ENCODE data around the gene IFNGR1. TPM values are rescaled to one million over a fixed set of nuclear protein-coding genes. Genes with fewer than 3 reads are reported as not detected.

Gene IFNGR1
- total RNA-seq, 1 donor from 2014 or later, result 23.0 TPM

DNA sequence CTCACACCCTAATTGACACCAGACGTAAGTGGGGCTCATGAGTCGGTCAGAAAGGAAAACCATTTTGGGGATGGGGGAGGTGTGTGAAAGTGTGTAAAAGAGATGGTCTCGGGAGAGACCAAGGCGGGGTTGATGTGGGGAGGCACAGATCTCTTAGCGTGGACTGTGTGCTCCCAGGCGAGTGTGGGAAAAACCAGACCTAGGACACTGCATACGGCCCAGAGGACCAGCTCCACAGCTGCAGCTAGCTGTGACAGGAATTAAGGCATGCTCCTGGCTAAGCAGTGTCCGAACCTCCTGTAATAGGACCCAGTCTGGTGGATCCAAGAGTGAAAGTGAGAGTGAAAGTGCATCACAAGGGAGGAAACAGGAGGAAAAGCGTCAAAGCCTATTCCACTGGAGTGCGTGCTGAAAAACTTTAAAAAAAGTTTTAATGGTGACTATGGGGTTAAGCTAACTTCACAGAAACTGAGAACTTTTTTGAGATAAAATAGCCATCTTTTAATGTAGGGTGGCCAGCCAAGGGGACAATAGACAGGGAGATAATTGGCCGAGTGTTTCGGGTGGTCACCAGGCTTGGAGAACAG, 55.4 kb downstream of the IFNGR1 start:
- Mint-ChIP-seq H3K4me1 (no peaks in the 10 kb centered on the region), H3K4me3 (no peak overlapping the region), H3K27ac (ENCODE audit: unreplicated experiment) (no peak overlapping the region), H3K36me3 (ENCODE audit: low read depth) (peaks cover 10% of the 10 kb centered on the region), H3K9me3 (peaks cover 16% of the 10 kb centered on the region), H3K27me3 (ENCODE audit: low read depth) (peaks cover 10% of the 10 kb centered on the region)
- DNase-seq (ENCODE audit: low read depth, low spot score), result no peak
- TF ChIP-seq, protein P1, sequence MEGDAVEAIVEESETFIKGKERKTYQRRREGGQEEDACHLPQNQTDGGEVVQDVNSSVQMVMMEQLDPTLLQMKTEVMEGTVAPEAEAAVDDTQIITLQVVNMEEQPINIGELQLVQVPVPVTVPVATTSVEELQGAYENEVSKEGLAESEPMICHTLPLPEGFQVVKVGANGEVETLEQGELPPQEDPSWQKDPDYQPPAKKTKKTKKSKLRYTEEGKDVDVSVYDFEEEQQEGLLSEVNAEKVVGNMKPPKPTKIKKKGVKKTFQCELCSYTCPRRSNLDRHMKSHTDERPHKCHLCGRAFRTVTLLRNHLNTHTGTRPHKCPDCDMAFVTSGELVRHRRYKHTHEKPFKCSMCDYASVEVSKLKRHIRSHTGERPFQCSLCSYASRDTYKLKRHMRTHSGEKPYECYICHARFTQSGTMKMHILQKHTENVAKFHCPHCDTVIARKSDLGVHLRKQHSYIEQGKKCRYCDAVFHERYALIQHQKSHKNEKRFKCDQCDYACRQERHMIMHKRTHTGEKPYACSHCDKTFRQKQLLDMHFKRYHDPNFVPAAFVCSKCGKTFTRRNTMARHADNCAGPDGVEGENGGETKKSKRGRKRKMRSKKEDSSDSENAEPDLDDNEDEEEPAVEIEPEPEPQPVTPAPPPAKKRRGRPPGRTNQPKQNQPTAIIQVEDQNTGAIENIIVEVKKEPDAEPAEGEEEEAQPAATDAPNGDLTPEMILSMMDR (conservative IDR thresholded peaks at IDR 0.05), result no peak

DNA sequence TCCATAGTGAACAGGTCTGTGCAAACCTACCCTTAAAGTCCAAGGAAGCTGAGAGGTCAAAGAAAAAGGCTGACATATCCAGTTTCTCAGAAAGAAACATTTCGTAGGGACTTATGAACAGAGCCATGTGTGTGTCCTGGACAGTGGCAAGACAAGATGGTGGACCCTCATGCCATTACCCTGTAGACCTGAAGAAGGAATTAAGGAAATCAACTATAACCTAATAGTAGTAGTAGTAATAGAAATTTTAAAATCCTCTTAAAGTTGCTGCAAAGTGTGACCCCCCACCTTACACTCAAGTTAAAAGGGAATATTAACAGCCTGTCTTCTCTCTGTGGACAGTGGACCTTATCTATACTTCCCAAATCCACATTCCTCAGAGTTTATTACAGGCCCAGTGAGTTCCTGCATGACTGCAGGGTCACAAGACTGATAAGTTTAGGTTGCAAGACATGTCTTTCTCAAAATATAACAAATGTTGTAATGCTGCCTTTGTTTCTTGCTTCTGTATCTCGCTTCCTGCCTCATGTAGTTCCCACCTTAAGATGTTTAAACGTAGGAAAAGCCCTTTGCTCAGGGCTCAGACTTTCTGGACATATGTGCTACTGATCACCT, 56.4 kb downstream of the IFNGR1 start:
- peaks cover 10% of the 10 kb centered on the region for H3K36me3 Mint-ChIP-seq (ENCODE audit: low read depth)
- no peak overlapping the region for H3K4me3 Mint-ChIP-seq
- peaks cover 16% of the 10 kb centered on the region for H3K9me3 Mint-ChIP-seq

DNA sequence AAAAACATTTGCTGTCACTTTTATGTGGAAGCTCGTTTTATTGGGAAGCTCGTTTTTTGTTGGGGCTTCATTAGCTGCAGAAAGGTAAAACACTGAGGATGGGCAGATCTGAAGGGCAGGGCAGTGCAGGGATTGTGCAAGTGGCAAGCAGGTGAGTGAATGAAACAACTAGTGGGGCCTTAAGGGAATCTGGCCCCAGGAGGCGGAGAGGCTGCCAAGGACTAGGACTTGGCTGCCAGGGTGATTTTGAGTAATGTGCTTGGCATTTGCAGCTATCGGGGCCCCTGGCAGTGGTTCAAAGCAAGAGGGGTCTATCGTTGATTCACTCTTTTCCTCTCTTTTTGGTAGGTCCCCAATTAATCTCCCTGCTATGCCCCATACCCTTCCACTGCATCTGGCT, 57.2 kb downstream of the IFNGR1 start:
- TF ChIP-seq, protein P1 (conservative IDR thresholded peaks at IDR 0.05), result no peak
- Mint-ChIP-seq H3K27ac (ENCODE audit: unreplicated experiment) (no peak overlapping the region), H3K36me3 (ENCODE audit: low read depth) (peaks cover 10% of the 10 kb centered on the region), H3K4me1 (no peaks in the 10 kb centered on the region), H3K4me3 (no peak overlapping the region), H3K27me3 (ENCODE audit: low read depth) (peaks cover 10% of the 10 kb centered on the region), H3K9me3 (peaks cover 16% of the 10 kb centered on the region)
- DNase-seq (ENCODE audit: low read depth, low spot score), result no peak

More for the DNA sequence above, 56.4 kb downstream of the IFNGR1 start:
- no peaks in the 10 kb centered on the region for H3K4me1 Mint-ChIP-seq
- no peak overlapping the region for H3K27ac Mint-ChIP-seq (ENCODE audit: unreplicated experiment)
- DNase-seq (ENCODE audit: low read depth, low spot score), result no peak
- H3K27me3 Mint-ChIP-seq (ENCODE audit: low read depth), result peaks cover 10% of the 10 kb centered on the region
- TF ChIP-seq, protein P1 (conservative IDR thresholded peaks at IDR 0.05), result no peak

DNA sequence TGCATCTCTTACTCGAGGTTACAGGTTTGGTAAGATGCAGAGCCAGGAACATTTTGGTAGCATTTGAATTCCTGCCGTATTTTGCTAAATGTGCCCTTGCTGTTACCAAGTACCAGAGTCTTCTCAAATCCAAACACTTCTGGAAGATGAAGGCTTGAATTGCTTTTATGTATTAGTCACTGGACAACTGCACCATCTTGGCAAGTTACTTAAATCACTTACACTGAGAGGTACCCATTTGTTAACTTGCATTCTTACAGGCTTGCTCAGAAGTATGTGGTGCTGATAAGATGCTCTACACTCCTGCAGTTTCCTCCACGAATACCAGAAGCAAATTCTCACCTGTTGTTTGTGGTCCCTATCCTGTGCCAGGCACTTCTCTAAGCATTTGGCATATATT, 58.4 kb downstream of the IFNGR1 start:
- no peak overlapping the region for H3K4me3 Mint-ChIP-seq
- H3K4me1 Mint-ChIP-seq, result no peaks in the 10 kb centered on the region
- H3K27ac Mint-ChIP-seq (ENCODE audit: unreplicated experiment), result no peak overlapping the region
- TF ChIP-seq, protein P1 (conservative IDR thresholded peaks at IDR 0.05), result no peak
- DNase-seq (ENCODE audit: low read depth, low spot score), result no peak
- H3K36me3 Mint-ChIP-seq (ENCODE audit: low read depth), result peaks cover 10% of the 10 kb centered on the region
- peaks cover 10% of the 10 kb centered on the region for H3K27me3 Mint-ChIP-seq (ENCODE audit: low read depth)
- peaks cover 19% of the 10 kb centered on the region for H3K9me3 Mint-ChIP-seq

DNA sequence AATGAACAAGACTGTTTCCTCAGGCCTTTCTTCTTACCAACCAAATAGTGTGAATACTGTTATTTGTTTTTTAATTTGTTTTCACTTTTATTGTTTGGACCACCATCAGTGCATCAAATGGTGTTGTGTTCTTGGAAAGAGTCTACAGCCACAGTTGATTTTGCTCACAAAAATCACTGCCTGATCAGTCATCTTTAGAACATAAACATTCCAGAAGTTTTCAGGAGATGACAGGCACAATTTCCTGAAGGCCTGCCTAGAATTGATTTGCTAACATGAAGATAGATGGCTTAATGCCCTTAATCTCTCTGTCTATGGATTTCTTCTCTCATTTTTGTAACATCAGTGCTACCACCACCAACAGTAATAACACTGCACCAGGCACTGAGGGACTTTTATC, 59.3 kb downstream of the IFNGR1 start:
- Mint-ChIP-seq H3K27ac (ENCODE audit: unreplicated experiment) (no peak overlapping the region), H3K36me3 (ENCODE audit: low read depth) (peaks cover 10% of the 10 kb centered on the region), H3K27me3 (ENCODE audit: low read depth) (peaks cover 10% of the 10 kb centered on the region), H3K9me3 (peaks cover 16% of the 10 kb centered on the region), H3K4me1 (no peaks in the 10 kb centered on the region), H3K4me3 (no peak overlapping the region)
- TF ChIP-seq, protein P1 (conservative IDR thresholded peaks at IDR 0.05), result no peak
- no peak for DNase-seq (ENCODE audit: low read depth, low spot score)

Measured in neural crest cell (in vitro differentiated cells).